Measurements from ENCODE around the gene BMF.
A peak's percentile ranks its signal among the peaks of the same experiment; 100 is the strongest.
"Not testable (repeated sequence)": the region's sequence is repeated elsewhere in the genome, so short reads cannot be mapped to it uniquely, and the experiment has no call there.

The BMF gene

DNA sequence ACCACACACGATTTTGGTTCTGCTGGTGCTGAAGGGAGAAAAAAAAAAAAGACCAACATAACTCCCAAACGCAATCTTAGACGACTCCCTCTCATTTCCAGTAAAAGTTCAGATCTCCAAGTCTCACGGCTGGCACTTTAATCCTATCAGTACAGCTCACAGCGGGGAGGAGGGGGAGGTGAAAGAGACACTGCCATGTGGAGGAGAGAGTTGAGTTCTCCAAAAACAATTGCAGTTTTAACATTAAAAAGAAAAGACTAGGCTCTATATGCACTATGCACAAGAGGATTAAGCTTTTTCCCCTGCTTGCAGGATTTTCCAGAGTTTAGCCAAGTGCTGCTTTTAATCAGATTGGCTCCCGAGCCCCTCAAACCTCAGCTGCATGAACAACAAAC lies 16.8 kb downstream of the BMF start:
- no peak for DNase-seq (ENCODE audit: low read depth)
- H3K4me3 ChIP-seq (ENCODE audit: low read depth, low read length): no peak overlapping the region

DNA sequence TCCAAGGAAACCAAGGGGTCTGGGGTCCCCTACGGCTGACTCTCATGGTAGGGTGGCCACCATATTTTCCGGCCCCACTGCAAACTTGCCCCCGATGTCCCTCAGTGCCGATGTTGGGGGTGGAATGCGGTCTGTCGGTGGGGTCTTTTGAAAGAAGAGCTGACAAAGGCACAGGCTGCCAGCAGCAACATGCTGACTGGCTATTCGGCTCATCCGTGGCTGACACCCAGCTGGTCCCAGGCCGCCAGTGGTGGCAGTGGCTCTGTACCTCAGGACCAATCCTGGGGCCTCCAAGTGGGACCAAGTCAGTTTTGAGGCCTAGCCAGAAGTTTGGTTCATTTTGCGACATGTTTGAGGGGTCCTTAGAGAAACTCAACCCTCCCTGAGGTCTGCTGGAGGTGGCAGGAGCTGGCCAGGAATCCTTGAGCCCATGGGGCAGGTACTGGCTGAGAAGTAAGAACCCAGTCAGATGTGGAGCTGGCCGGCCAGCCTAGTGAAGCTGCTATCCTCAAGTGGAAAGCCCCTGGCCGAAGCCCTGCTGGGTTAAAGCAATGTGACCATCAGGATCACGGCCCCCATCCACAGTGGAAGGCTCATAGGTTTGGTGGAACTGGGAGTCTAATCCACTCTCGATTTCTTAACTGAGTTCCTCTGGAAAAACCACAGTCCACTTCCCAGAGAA lies 17.8 kb downstream of the BMF start:
- no peak for DNase-seq (ENCODE audit: low read depth)
- no peak overlapping the region for H3K4me3 ChIP-seq (ENCODE audit: low read depth, low read length)

DNA sequence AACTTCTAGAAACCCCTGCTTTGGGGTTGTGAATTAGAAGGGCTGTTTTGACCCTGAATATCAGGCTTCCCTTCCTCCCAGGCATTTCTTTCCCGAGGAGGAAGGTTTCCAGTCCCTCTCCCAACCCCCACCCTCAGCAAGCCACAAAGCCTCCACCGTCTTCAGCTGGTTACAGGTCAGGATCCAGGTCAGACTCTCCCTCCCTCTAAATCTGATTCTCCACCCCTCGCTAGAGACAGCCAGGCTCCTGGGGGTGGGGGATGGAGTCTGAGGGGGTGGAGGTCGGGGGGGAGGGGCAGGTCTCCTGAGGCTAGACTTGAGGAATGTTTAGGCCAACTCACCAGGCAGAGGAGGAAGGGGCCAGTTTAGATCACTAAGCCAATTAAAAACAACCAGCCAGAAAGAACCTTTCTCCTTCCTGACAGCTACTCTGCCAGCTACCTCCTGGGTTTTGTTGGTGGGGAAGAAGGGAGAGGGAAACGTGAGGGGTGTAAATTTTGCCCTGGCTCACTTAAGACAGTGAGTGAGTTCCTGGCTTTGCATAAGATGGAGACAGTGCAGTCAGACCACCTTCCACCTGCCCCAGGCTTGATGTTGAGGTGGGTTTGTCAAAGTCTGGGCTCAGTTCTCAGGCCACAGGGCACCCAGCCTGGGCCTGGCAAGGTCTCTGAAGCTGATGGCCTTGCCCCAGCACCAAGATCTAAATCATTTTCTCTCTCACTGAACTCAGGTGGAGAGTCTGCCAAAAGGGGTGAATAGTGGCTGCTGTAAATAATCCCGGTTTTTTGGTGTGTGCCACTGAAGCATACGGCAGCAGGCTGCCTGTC lies 19.5 kb downstream of the BMF start:
- no peak overlapping the region for H3K4me3 ChIP-seq (ENCODE audit: low read depth, low read length)
- DNase-seq (ENCODE audit: low read depth): no peak

DNA sequence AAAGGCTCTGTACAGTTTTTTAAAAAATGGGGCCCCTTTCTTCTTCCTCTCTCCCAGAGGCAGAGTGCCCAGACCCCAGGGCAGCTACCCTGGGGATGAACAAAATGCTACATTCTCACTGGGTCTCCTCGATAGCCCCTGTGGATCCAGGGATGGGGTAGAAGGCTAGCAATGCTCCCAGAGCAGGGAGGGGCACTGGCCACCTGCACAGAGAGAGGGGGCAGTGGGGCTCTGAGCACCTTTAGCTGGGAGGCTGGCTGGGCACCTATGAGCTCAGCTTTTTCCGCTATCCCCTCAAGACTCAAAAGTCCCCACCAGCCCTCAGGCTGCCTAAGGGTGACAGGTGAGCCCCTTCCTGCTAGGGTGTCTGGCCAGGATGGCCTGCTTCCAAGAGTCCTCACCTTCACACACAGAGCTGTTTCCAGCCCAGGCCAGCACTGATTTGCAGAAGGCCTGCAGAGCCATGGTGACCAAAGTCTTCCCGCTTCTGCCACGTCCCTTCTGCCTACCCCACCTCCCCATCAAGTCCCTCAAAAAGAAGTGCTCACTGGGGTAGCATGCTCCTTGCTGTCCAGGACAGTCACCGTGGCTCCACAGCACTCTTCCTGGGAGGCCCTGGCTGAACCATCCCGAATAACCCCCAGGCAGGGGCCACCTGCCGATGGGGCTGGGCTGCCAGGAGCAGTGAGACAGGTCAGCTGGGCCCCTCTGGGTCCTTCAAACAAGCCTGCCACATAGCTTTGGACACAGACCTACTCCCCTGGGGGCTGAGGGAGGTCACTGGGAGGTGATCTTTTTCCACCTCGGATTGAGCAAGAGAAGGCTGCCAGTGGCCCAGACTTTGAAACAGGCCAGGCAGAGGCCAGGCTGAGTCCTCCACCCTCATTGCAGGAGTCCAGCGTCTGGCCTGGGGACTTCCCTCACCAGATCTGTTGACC lies 20.4 kb downstream of the BMF start:
- H3K4me3 ChIP-seq (ENCODE audit: low read depth, low read length): no peak overlapping the region
- DNase-seq (ENCODE audit: low read depth): no peak

DNA sequence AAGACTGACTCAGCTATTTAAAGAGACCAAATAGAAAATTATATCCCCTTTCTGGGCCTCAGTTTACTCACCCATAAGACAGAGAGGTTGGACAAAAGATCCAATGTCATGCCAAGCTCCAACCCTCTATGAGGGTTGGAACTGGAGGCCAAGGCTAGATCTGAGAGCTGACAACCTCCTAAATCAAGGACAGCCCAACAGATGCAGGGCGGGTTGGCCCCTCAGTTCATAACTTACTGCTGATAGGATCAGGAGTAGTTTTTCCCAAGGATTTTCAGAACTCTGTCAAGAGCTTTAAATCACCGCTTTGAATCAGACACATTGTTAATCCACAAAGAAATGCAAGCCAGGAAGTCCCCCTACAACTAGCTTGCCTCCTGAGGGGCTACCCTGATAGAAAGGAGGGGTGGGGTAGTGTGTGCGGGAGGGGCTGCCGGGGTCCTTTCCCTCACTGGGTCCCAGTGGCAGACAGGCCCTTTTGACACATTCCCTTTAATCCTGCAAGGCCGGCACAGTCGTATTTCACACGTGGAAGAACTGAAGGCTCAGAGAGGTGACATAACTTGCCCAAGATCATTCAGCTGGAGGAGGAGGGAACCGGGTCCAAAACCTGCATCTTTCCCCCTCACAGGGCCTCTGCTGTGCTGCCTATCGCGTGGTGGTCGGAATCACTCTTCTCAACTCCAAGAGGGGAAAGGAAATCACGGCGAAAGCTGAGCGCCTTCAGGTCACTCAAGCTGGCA lies 21.4 kb downstream of the BMF start:
- DNase-seq (ENCODE audit: low read depth): no peak

DNA sequence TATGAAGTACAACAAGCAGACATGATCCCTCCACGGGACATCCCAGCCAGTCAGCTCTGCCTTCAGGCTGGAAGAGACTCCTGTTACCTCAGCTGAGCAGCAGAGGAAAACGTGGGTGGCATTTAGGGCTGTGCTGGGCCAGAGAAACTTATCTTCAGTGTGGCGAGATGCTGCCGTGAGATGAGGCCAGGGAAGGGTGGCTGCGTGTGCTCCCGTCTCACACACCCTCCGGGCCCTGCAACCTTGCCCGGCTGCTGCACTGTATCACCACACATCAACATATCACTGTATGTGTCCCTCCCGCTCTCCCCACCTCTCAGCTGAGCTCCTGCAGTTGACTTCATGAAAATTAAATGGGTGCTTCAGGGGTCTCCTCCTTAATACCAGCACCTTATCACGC lies 23.4 kb downstream of the BMF start:
- DNase-seq (ENCODE audit: low read depth): no peak
- H3K4me3 ChIP-seq (ENCODE audit: low read depth, low read length): no peak overlapping the region

More for the DNA sequence above, 21.4 kb downstream of the BMF start:
- no peak overlapping the region for H3K4me3 ChIP-seq (ENCODE audit: low read depth, low read length)

DNA sequence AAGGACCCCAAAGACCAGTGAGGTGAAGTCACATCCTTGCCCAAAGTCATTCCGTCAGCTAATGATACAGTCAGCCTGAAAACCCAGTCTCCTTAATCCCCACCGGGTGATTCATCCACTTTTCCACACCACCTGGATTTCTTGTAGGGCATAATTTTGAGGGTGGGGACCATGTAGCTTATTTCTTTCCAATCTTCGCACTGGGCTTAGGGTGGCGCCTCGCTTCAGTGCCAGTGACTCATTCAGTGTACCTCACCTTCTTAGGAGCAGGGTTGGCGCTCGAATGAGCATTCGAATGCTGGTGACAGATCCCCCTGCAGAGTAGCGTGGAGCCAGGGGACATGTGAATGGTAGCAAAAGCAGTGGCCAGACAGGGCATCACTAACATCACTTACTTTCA lies 24.0 kb downstream of the BMF start:
- no peak for DNase-seq (ENCODE audit: low read depth)
- H3K4me3 ChIP-seq (ENCODE audit: low read depth, low read length): no peak overlapping the region

DNA sequence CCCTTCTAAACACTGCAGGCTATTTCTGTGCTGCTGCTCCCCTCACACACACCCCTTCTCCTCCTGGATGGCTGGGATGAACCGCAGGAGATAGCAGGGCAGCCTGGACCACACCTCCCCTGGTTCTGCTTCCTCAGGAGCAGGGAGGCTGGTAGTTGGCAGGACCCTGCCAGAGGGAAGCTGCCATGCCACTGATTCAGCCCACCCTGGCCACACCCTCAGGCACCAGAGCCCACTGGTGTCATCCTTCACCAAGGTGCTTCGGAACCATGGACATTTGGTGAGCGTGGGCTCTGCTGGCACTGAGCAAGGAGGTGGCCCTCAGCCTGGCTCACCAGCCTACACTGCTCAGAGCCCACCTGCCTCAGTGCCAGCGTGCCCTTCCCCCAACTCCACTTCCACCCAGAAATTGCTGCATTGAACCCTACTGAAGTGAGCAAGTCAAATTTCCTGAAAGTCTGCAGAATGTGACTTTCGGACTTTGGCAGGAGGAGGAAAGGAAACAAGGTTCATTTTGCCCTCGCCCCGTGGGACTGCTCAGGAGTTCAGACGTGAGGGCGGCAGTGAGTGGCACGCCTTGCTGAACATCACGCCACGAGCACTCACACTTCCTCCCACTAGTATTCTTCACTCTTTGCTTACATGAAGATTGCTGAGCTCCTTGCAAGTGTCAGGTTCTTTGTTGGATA lies 26.3 kb downstream of the BMF start:
- no peak overlapping the region for H3K4me3 ChIP-seq (ENCODE audit: low read depth, low read length)
- DNase-seq (ENCODE audit: low read depth): no peak

DNA sequence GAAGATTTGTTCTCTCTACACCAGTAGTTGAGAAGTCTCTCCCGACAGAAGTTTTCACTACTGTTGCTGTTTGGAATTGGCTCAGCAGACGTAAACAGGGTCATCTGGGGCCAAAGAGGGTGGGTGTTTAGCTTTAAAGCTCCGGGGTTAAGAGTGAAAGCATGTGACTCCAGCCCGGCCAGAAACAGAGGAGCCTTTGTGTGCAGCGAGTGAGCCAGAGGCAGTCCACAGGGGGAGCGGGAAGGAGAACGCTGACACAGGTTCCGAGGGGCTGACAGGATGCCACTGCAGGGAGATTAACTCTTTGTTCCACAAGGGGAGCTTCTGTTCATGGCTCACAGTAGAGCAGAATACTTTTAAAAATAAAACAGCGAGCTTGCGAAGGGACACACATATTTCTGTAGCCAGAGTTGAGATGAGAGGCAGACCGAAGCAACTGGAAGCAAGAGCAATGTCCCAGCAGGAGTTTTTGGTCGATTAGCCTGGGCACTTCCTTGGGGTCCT lies 26.9 kb downstream of the BMF start:
- H3K4me3 ChIP-seq (ENCODE audit: low read depth, low read length): peak overlapping the region; percentile 26
- no peak for DNase-seq (ENCODE audit: low read depth)

DNA sequence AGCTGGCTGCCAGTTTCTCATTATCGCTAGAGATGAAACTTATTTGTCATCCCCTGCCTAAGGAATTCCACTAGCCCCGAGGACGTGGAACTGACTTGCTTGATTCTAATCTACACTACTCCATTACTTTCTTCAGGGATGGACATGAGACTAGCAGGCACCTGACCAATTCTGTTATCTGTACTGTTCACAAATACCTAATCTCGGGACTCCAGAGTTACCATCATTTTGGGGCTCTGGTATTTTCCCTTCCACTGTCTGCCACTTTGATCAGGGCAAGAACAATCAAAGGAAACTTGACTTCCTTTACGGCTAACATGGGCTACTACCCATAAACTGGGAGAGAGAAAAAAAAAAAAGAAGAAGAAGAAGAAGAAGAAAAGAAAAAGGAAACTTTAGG lies 27.8 kb downstream of the BMF start:
- no peak for DNase-seq (ENCODE audit: low read depth)
- H3K4me3 ChIP-seq (ENCODE audit: low read depth, low read length): no peak overlapping the region

DNA sequence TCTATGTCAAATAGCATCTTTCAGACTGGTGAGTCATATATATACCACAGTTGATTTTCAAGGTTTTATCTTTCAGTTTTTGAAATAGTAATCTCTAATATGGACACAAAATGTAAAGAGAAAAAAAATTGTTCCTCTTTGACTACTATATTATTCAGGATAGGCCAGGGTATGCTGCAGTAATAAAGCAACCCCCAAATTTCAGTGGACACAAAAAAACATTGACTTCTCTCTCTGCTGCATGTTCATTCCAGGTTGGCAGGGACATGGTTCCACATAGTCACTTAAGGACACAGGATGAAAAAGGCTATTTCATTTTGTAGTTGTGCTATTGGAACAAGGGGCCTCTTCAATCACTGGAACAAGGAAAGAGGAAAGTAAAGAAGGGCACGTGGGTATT lies 28.6 kb downstream of the BMF start:
- DNase-seq (ENCODE audit: low read depth): no peak
- no peak overlapping the region for H3K4me3 ChIP-seq (ENCODE audit: low read depth, low read length)

DNA sequence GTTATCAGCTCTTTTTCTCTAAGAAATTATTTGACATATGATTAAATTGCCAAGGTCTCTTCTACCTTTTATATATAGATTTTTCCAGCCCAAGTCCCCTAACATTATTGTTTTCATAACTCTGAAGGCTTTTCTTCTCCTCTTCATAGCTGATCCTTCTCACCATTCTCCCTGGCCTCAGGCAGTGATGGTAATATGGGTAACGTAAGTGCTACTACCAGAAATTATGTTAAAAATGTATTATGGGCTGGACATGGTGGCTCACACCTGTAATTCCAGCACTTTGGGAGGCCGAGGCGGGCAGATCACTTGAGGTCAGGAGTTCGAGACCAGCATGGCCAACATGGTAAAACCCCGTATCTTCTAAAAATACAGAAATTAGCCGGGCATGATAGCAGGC lies 29.2 kb downstream of the BMF start:
- H3K4me3 ChIP-seq (ENCODE audit: low read depth, low read length): no peak overlapping the region
- DNase-seq (ENCODE audit: low read depth): no peak

DNA sequence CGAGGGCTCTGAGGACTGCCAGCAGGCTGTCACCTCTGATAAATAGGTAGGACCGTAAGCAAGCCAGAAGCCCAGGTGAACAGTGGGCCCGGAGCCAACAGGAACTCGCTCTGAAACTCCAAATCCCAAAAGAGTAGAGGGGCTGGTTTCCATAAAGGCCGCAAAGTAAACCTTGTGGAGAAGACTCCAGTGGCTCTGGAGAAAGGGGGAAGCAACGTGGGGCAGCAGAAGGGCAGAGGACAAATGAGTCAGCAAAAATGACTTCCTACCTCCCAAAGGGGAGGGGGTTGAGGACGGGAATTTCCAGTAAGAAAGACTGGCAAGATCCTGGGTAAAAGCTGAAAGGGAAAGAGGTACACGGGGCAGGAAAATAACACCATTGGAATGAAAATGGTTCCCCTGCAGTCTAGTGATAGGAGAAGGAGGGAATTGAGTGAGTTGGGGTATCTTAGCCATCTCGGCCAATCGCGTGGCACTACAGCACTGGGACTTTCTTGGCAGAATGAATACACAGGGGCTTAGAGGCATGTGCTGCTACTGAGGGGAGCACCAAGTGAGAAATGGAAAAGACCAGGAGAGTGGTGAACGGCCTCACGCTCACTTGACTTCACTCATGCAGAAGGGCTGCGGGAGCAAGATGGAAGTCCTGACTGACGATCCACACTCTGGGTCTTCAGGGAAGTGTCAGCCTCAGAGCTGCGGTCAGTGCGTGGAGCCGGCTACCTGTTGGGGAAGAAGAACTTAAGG lies 33.2 kb downstream of the BMF start:
- no peak overlapping the region for H3K4me3 ChIP-seq (ENCODE audit: low read depth, low read length)
- DNase-seq (ENCODE audit: low read depth): no peak

DNA sequence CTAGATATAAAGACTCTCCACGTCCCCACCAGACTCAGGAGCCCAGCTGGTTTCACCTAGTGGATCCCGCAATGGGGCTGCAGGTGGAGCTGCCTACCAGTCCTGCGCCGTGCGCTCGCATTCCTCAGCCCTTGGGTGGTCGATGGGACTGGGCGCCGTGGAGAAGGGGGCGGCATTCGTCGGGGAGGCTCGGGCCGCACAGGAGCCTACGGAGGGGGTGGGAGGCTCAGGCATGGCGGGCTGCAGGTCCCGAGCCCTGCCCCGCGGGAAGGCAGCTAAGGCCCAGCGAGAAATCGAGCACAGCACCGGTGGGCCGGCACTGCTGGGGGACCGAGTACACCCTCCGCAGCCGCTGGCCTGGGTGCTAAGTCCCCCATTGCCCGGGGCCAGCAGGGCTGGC lies 34.0 kb downstream of the BMF start:
- DNase-seq (ENCODE audit: low read depth); H3K4me3 ChIP-seq (ENCODE audit: low read depth, low read length): not testable (repeated sequence)

DNA sequence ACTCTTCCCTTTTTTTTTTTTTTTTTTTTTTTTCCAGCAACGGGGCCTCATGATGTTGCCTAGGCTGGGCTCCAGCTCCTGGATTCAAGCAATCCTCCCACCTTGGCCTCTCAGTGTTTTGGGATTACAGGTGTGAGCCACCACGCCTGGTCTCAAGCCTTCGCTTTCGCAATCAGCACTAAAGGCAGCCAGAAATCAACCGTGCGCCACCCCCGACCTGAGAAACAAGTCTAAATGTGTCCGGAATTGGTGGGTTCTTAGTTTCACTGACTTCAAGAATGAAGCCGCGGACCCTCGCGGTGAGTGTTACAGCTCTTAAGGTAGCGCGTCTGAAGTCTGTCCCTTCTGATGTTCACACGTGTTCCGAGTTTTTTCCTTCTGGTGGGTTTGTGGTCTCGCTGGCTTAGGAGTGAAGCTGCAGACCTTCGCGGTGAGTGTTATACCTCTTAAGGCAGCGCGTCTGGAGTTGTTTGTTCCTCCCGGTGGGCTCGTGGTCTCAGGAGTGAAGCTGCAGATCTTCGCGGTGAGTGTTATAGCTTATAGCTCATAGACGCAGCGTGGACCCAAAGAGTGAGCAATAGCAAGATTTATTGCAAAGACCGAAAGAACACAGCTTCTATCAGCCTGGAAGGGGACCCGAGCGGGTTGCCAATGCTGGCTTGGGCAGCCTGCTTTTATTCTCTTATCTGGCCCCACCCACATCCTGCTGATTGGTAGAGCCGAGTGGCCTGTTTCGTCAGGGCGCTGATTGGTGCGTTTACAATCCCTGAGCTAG lies 34.8 kb downstream of the BMF start:
- H3K4me3 ChIP-seq (ENCODE audit: low read depth, low read length); DNase-seq (ENCODE audit: low read depth): not testable (repeated sequence)

DNA sequence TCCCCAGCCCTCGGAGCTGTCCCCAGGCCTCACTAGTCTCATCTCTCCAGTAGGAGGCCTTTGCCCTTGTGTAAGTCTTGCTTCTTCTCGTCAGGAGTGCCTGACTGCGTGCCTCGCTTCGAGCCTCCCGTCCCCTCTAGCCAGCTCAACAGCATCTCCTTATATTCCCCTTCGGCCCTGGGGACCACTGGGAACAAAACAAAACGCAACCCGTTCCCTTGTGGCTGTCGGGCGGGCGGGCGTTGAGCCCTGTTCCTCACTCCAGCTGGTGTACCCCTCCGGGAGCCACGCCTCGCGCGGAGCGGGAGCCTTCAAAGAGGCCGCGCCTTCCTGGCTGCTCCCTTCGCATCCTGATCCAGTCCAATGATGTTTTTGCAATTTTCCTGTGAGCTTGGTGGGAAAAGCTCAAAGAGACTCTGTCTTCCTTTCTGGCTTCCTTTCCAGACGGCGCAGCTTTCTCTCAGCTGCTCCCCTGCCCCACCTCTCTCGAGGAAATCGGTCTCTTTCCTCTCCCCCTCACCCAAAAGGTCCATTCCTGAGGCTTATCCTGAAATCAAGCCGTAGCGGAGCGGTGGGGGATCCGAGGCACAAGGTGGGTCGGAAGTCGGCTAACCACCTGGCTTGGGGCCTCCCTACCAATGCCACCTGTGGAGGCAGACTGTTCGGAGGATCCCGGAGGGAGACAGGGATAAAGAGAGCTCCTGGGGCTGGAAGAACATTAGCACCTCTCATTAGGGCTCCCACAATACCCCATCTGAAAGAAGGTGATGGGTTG lies 36.3 kb downstream of the BMF start:
- DNase-seq (ENCODE audit: low read depth): no peak
- no peak overlapping the region for H3K4me3 ChIP-seq (ENCODE audit: low read depth, low read length)
